HepG2 (cell line): ENCODE results near the gene IFT122. TPM values are rescaled to one million over a fixed set of nuclear protein-coding genes. Genes with fewer than 3 reads are reported as not detected.
A peak's percentile ranks its signal among the peaks of the same experiment; 100 is the strongest.

Source experiments
- ATAC-seq: fragments of 200-7000 bp; cut with Tn5 transposase; 3 replicates; pipeline ENCODE4 v1.9.1; 2020; ENCODE audit warnings: mild to moderate bottlenecking, moderate library complexity
- BruUV-seq: library from RNA; stranded (reverse); fragments of 400-500 nt; replicated peaks from 2 replicates; lab custom pipeline; 2021; lab: Mats Ljungman, UMichigan
- CTCF ChIA-PET: fragments of 300-600 bp; formaldehyde crosslinking; extraction: SDS; loops from one replicate; lab custom pipeline; 2021; ENCODE audit warnings: low total read pairs, inconsistent platforms, low intra/inter-chr PET ratio; lab: Yijun Ruan, JAX
- POLR2A ChIA-PET: fragments of 350-600 bp; sonication (Branson Sonifier 250); formaldehyde crosslinking; loops from one replicate; lab custom pipeline; 2020; ENCODE audit warnings: antibody characterized with exemption, inconsistent platforms; lab: Yijun Ruan, JAX
- DNase-seq: peaks from one replicate; pipeline ENCODE4 v3.0.0-alpha.2; 2015; ENCODE audit warnings: low spot score
- FAIRE-seq: peaks from 3 replicates; lab custom pipeline; 2011; peaks lifted over from hg19 to GRCh38; lab: Jason Lieb, UNC
- H2AFZ ChIP-seq: one replicate; pipeline ENCODE4 v1.6.1; 2011; ENCODE audit warnings: low read length, inconsistent platforms
- H3K27ac ChIP-seq: fragments of 300-600 bp; 3 replicates; pipeline ENCODE4 v1.8.0; 2011; ENCODE audit warnings: mixed run types, mild to moderate bottlenecking, mixed read lengths, low read length, inconsistent platforms; ENCODE audit not compliant: insufficient read depth; ENCODE audit errors: extremely low read length
- H3K27me3 ChIP-seq, 2 experiments: fragments of 200-600 bp in 1 of 2; 2 replicates in 1 of 2; 3 replicates in 1 of 2; pipeline versions ENCODE4 v1.6.0 to v1.8.0; 2011; ENCODE audit warnings: low read length in 2 of 2, mild to moderate bottlenecking in 2 of 2, moderate library complexity in 2 of 2, inconsistent platforms in 1 of 2; ENCODE audit not compliant: insufficient read depth in 2 of 2, control insufficient read depth in 1 of 2
- H3K36me3 ChIP-seq, 2 experiments: fragments of 200-600 bp in 1 of 2; replicated peaks in 1 of 2; 2 replicates in 1 of 2; 3 replicates in 1 of 2; pipeline versions ENCODE4 v1.5.1 to v1.8.0; 2011; ENCODE audit warnings: low read length in 2 of 2, inconsistent platforms in 1 of 2; ENCODE audit not compliant: insufficient read depth in 2 of 2, control insufficient read depth in 1 of 2
- H3K4me1 ChIP-seq: 2 replicates; pipeline ENCODE4 v1.5.1; 2012; ENCODE audit warnings: low read length, inconsistent platforms; ENCODE audit not compliant: insufficient read depth
- H3K4me2 ChIP-seq: 2 replicates; pipeline ENCODE4 v1.6.0; 2011; ENCODE audit warnings: low read depth, low read length, inconsistent platforms
- H3K4me3 ChIP-seq, 3 experiments: fragments of 200-600 bp in 1 of 3; sonication (generic), shearing (Covaris generic) in 1 of 3; replicated peaks in 1 of 3; 2 replicates each; pipeline ENCODE4 v1.5.1; 2011 to 2016; ENCODE audit warnings: low read length in 3 of 3, inconsistent platforms in 2 of 3, low read depth in 2 of 3, mild to moderate bottlenecking in 2 of 3, control low read depth in 1 of 3, mixed read lengths in 1 of 3; ENCODE audit not compliant: insufficient read depth in 1 of 3
- H3K79me2 ChIP-seq: one replicate; pipeline ENCODE4 v1.6.1; 2011; ENCODE audit warnings: low read length, inconsistent platforms; ENCODE audit not compliant: insufficient read depth
- H3K9ac ChIP-seq: 2 replicates; pipeline ENCODE4 v1.6.0; 2011; ENCODE audit warnings: mild to moderate bottlenecking, low read depth, low read length, inconsistent platforms; ENCODE audit not compliant: insufficient read depth
- H3K9me3 ChIP-seq: 2 replicates; pipeline ENCODE4 v1.5.1; 2012; ENCODE audit warnings: mild to moderate bottlenecking, low read length
- H4K20me1 ChIP-seq: 2 replicates; pipeline ENCODE4 v1.6.0; 2011; ENCODE audit warnings: inconsistent platforms, mild to moderate bottlenecking, low read length, moderate library complexity; ENCODE audit not compliant: insufficient read depth
- CBX1 ChIP-seq: IDR thresholded peaks from one replicate; pipeline ENCODE4 v1.6.1; 2016; ENCODE audit warnings: antibody characterized with exemption, low read depth
- GLI4 ChIP-seq: sonication (generic); formaldehyde crosslinking; IDR thresholded peaks from 2 replicates; pipeline ENCODE4 v1.5.1; 2020; ENCODE audit warnings: missing genetic modification reagents, mild to moderate bottlenecking, moderate library complexity, borderline replicate concordance
- HNRNPK ChIP-seq: fragments of 200-400 bp; formaldehyde crosslinking; IDR thresholded peaks from 2 replicates; pipeline ENCODE4 v1.6.1; 2018; ENCODE audit warnings: low read length, low read depth, moderate library complexity, mild to moderate bottlenecking; ENCODE audit not compliant: poor library complexity, severe bottlenecking
- MED1 ChIP-seq: sonication (generic); formaldehyde crosslinking; IDR thresholded peaks from 2 replicates; pipeline ENCODE4 v1.4.0; 2020; ENCODE audit warnings: missing genetic modification reagents
- RORA ChIP-seq: sonication (generic); formaldehyde crosslinking; IDR thresholded peaks from 2 replicates; pipeline ENCODE4 v1.5.0; 2020; ENCODE audit warnings: mild to moderate bottlenecking, missing genetic modification reagents, moderate library complexity
- SOX6 ChIP-seq, 2 experiments: fragments of 450-650 bp in 1 of 2; sonication (generic) in 1 of 2; formaldehyde crosslinking in 1 of 2; IDR thresholded peaks; 2 replicates each; pipeline versions ENCODE4 v1.4.0 to v1.6.1; 2017 to 2020; ENCODE audit warnings: antibody characterized with exemption in 1 of 2, mild to moderate bottlenecking in 1 of 2, missing genetic modification reagents in 1 of 2
- UBTF ChIP-seq: sonication (generic); formaldehyde crosslinking; IDR thresholded peaks from 2 replicates; pipeline ENCODE4 v1.4.0; 2020; ENCODE audit warnings: mild to moderate bottlenecking, missing genetic modification reagents
- ZBTB42 ChIP-seq: sonication (generic); formaldehyde crosslinking; IDR thresholded peaks from 2 replicates; pipeline ENCODE4 v1.5.0; 2020; ENCODE audit warnings: mild to moderate bottlenecking, missing genetic modification reagents
- ZFX ChIP-seq: sonication (generic); formaldehyde crosslinking; IDR thresholded peaks from 2 replicates; pipeline ENCODE4 v1.4.0; 2020; ENCODE audit warnings: mild to moderate bottlenecking, low read depth, missing genetic modification reagents, moderate library complexity
- ZNF629 ChIP-seq: sonication (generic); formaldehyde crosslinking; conservative IDR thresholded peaks from 2 replicates; pipeline ENCODE4 v1.5.0; 2020; ENCODE audit warnings: missing genetic modification reagents
- ZNF687 ChIP-seq: sonication (generic); formaldehyde crosslinking; IDR thresholded peaks from 2 replicates; pipeline ENCODE4 v1.5.1; 2020; ENCODE audit warnings: mild to moderate bottlenecking, missing genetic modification reagents, moderate library complexity
- ZNF772 ChIP-seq: sonication (generic); formaldehyde crosslinking; IDR thresholded peaks from 2 replicates; pipeline ENCODE4 v1.5.0; 2020; ENCODE audit warnings: mild to moderate bottlenecking, missing genetic modification reagents
- WGBS: methylation state at CpG from one replicate; pipeline ENCODE4 v1.1.6; 2017; ENCODE audit warnings: low lambda C conversion rate; 5-methylcytosine and 5-hydroxymethylcytosine counted together
- in situ Hi-C: cut with HindIII; loops from 2 replicates; pipeline ENCODE4 v1.10.0; 2017; ENCODE audit warnings: low pct_unique_long_range_greater_than_20kb; ENCODE audit not compliant: extremely low pct_ligation_motif_present
- intact Hi-C: fragments of 100-400 bp; cut with micrococcal nuclease; formaldehyde crosslinking; loops from one replicate; pipeline ENCODE4 v1.10.0; 2022; ENCODE audit not compliant: unreplicated experiment
- polyA plus RNA-seq, 8 experiments: library from polyadenylated mRNA; depleted of rRNA in 3 of 8; stranded (reverse) in 7 of 8; unstranded in 1 of 8; fragments of >200 nt; fragmentation: Illumina TruSeq in 4 of 8; extraction: Trizol in 4 of 8; gene quantifications; 2 replicates each; pipeline versions ENCODE4 v1.2.1 to v1.2.3, GENCODE V29; 2011 to 2016; ENCODE audit warnings: low read depth in 4 of 8, missing spikeins in 1 of 8, mixed read lengths in 1 of 8; ENCODE audit not compliant: insufficient read depth in 1 of 8
- total RNA-seq, 5 experiments: library from RNA; depleted of rRNA; stranded (reverse); fragments of >200 nt; fragmentation: Illumina TruSeq; extraction: Trizol; gene quantifications; 2 replicates each; pipeline ENCODE4 v1.2.3, GENCODE V29; 2016; ENCODE audit warnings: low read depth in 1 of 5
- TF ChIP-seq, protein P1 (sequence below): sonication (generic); formaldehyde crosslinking; conservative IDR thresholded peaks from 2 replicates; pipeline ENCODE4 v1.4.0; 2020; ENCODE audit warnings: mild to moderate bottlenecking, missing genetic modification reagents, moderate library complexity

Gene IFT122
- total and polyA plus RNA-seq, 2 of the 13 experiments (the other 11 are each of a cell fraction or from before 2014, with no cell fraction given), result 10.1 to 10.3 TPM

GRCh38 chr3:129563850-129564535, 124.0 kb downstream of the IFT122 start:
- H3K4me3 ChIP-seq, result no peak overlapping the region
- intact Hi-C loops, result no loop called here
- DNase-seq (no peak), ATAC-seq (peak; percentile 63), FAIRE-seq (no peak)
- no peaks in the 10 kb centered on the region; a peak in 1 of 5 replicates for H3K27me3 ChIP-seq
- H3K36me3 ChIP-seq, result peaks cover 6 to 19% of the 10 kb centered on the region in 2 experiments; a peak in 3 of 5 replicates
- H3K79me2 ChIP-seq, result no peaks in the 10 kb centered on the region
- no TSS peak for BruUV-seq
- WGBS, result 73% methylated on average over 7 of the region's 8 CpGs
- no peaks in the 10 kb centered on the region for H4K20me1 ChIP-seq
- H3K27ac ChIP-seq, result peak overlapping the region; percentile 39
- in situ Hi-C loops, result no loop called here
- H3K4me1 ChIP-seq, result peaks cover 23% of the 10 kb centered on the region
- peak overlapping the region; percentile 4; the same call in 1 of the 2 replicates for H3K9ac ChIP-seq
- POLR2A ChIA-PET, result interaction anchor here (0.6 to 1.0 kb wide), 2 partner anchors 9 to 33 kb away, joined by 3 to 4 read pairs; no protein-coding TSS in a partner anchor
- no peak overlapping the region for H2AFZ ChIP-seq
- peak overlapping the region; percentile 8; the same call in 1 of the 2 replicates for H3K4me2 ChIP-seq
- H3K9me3 ChIP-seq, result no peaks in the 10 kb centered on the region
- CTCF ChIA-PET, result no interaction called here
- TF ChIP-seq ZFX (CRISPR knock-in tag), result 0 out of 2 replicates have a peak, but pooled peaks have one; percentile 8
- TF ChIP-seq UBTF (CRISPR knock-in tag), result no peak
- no peak for TF ChIP-seq MED1
- no peak for TF ChIP-seq GLI4 (CRISPR knock-in tag)
- TF ChIP-seq, protein P1, sequence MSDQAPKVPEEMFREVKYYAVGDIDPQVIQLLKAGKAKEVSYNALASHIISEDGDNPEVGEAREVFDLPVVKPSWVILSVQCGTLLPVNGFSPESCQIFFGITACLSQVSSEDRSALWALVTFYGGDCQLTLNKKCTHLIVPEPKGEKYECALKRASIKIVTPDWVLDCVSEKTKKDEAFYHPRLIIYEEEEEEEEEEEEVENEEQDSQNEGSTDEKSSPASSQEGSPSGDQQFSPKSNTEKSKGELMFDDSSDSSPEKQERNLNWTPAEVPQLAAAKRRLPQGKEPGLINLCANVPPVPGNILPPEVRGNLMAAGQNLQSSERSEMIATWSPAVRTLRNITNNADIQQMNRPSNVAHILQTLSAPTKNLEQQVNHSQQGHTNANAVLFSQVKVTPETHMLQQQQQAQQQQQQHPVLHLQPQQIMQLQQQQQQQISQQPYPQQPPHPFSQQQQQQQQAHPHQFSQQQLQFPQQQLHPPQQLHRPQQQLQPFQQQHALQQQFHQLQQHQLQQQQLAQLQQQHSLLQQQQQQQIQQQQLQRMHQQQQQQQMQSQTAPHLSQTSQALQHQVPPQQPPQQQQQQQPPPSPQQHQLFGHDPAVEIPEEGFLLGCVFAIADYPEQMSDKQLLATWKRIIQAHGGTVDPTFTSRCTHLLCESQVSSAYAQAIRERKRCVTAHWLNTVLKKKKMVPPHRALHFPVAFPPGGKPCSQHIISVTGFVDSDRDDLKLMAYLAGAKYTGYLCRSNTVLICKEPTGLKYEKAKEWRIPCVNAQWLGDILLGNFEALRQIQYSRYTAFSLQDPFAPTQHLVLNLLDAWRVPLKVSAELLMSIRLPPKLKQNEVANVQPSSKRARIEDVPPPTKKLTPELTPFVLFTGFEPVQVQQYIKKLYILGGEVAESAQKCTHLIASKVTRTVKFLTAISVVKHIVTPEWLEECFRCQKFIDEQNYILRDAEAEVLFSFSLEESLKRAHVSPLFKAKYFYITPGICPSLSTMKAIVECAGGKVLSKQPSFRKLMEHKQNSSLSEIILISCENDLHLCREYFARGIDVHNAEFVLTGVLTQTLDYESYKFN (CRISPR knock-in tag), result 0 out of 2 replicates have a peak, but pooled peaks have one; percentile 22
- TF ChIP-seq CBX1, result no peak
- no peak for TF ChIP-seq ZBTB42 (CRISPR knock-in tag)
- TF ChIP-seq SOX6 (IDR thresholded peaks at IDR 0.05), result no peak
- TF ChIP-seq SOX6 (CRISPR knock-in tag; IDR thresholded peaks at IDR 0.05), result no peak
- TF ChIP-seq ZNF772 (CRISPR knock-in tag), result no peak
- no peak for TF ChIP-seq HNRNPK
- TF ChIP-seq ZNF629 (CRISPR knock-in tag), result peak; percentile 27; the same call in 1 of the 2 replicates
- TF ChIP-seq RORA (CRISPR knock-in tag), result no peak
- TF ChIP-seq ZNF687 (CRISPR knock-in tag), result peak; percentile 60
